ENCODE measurements around the gene VAV2.
"Not testable (repeated sequence)": the region's sequence is repeated elsewhere in the genome, so short reads cannot be mapped to it uniquely, and the experiment has no call there.

The VAV2 gene

DNA sequence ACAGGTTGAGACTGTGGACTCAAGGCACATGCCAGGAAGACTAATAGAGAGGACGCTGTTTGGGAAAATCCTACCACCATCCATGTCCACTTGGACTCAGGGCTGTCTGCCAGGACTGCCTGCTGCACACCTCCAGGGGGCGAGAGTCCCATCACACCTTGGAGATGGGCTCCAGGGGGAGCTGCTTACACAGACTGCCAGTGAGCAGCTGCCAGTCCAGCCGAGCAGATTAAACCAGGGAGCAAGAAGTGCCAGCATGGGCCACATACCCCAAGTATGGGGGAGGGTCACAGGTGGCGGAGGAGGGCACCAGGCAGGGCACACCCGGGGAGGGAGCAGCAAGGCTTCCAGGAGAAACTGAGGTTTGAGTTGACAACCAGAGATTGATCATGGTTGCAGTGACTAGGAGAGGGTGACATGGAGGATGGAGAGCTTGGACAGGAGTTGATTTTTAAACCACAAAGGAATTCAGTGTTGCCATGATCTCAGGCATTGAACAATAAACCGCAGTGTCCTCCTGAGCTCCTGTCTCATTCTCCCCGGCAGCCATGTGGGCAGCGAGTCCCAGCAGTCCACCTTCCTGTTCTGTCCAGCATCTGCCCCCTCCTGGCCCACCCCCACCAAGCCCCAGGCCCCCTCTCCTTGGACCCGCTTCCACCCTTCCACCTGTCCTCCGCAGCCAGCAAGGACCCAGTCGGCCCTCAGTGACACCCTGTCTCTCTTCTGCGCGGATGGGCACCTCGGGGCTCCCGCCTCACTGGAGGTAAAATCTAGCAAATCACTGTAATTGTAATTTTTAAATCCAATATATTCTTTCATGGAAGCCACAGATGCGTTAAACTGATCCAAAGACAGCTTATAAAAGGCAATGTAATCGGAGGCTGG lies 3.1 kb upstream of the VAV2 start:
- DNase-seq: peak in 3 of 4 experiments; percentile 15 to 39 (median 20)

DNA sequence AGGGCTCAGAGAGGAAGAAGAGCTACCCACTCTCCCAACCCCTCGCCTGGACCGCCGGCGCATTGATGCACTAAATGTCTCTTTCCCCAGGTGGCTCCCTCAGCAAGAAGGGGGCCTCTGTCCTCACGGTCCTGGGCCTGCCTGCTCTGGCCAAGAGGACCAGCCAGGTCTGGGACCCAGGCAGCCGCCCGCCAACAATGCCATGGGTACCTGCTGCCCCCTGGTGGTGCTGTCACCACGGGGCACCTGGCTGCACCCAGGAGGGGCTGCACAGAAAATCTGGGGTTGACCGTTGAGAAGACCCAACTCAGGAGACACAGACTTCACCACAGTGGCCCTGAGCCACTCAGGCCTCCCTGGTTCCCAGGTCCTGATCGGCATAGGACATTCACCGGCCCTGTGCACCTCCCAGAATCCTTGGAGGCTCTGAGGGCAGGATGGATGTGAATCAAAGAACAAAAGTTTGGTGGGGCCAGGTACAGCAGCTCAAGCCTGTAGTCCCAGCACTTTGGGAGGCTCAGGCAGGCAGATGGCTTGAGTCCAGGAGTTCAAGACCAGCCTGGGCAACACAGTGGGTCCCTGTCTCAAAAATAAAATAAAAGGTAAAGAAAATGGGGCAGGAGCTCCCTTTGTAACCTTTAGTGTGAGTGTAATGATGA lies 2.4 kb upstream of the VAV2 start:
- DNase-seq: peak; percentile 78 to 92 (median 87)

DNA sequence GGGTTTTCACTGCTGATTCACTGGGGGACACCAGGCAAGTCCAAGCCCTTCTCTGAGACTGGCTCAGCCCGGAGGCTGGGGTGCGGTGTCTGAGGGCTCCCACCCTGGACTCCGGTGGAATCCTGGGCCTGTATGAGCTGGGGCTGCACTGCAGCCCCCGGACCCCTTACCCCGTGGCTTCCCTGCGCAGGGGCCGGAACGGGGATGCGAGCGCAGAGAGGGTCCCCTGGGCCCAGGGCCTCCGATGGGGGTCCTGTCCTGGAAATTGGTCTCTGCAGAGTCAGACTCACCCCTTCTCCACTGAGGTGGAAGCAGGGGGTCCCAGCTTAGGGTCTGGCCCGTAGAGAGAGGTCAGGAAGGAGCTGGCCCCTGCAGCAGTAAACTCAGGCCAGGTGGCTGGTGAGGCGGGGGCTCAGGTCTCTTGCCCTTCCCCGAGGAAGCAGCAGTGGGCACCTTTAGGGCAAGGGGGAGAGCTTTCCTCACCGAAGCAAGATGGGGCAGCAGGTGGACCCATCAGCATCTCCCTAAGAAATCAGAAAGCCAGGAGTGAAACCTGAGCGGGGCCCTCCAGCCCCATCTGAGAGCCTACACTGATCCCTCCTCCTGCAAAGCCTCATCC lies 1.6 kb upstream of the VAV2 start:
- no peak for DNase-seq

- DNase-seq: peak; percentile 73 to 92 (median 84)
These were observed 883 bp upstream of the VAV2 start for GRCh38 chr9:133992780-133993634.

- DNase-seq: peak in 3 of 4 experiments; percentile 23 to 49 (median 41)
These were observed 756 bp downstream of the VAV2 start for GRCh38 chr9:133991214-133991921.

GRCh38 chr9:133990366-133991213 lies 1.5 kb downstream of the VAV2 start:
- peak in 1 of 4 experiments; percentile 13 for DNase-seq

DNA sequence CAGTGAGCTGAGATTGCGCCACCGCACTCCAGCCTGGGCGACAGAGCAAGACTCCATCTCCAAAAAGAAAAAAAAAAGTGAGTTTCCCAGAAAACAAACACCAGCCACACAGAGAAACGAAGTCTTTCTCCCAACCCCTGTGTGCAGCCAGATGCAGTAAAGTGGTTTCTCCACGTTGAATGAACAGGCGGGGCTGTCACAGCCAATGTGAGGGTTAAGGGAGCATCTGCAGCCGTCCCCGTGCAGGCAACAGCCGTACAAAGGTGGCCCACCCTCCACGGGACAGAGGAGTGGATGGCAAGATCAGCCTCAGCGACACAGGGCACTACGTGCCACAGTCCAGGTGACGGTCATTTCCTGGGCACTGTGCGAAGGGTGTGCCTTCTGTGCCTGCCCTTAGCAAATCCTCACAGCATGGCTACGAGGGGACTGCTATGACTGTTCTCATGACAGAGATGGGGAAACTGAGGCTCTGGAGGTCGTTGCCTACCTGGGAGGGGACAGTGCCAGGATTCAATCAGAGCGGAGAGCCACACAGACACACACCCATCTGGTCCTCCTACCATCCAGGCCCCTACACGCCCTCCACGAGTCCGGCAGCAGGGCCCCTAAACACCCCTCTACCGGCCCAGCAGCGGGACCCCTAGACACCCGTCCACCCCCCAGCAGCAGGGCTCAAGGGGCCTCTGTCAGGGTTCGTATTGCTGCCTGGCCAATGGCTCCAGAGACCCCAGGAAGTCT lies 2.3 kb downstream of the VAV2 start:
- DNase-seq: no peak

- DNase-seq: not testable (repeated sequence)
These were observed 3.4 kb downstream of the VAV2 start for GRCh38 chr9:133988771-133989170.

DNA sequence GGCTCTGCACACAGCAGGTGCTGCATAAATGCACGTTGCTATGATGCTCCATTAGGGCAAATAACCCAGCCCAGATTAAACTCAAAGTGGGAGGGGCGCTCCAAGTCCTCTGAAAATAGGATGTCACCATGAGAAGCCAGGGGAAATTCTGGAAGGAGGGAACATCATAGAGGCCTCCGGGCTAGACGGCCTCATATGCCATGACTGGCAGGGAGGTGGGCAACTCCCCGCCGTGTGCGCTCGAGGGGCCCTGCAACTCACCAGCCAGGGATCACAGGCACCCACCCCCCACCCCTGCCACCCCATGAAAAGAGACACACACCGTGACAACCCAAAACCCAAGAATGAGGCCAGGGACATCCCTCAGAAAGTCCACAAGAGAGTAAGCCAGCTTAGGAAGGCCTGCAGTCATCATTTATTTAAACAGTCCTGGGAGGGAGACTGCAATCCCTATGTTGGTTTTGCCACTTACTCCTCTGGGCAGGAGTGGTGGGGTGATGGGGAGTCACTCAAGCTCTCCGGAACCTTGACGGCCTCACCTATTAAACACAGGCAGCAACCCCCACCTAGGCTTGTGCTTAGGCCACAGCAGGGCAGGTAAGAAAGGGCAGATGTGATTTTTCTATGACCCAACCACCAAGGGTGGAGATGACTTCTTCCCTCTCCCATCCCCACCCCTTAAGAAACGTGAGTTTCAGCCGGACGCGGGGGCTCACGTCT lies 4.0 kb downstream of the VAV2 start:
- no peak for DNase-seq

GRCh38 chr9:133987446-133987788 lies 4.7 kb downstream of the VAV2 start:
- DNase-seq: no peak

- DNase-seq: no peak
These were observed 5.2 kb downstream of the VAV2 start for GRCh38 chr9:133986774-133987445.

DNA sequence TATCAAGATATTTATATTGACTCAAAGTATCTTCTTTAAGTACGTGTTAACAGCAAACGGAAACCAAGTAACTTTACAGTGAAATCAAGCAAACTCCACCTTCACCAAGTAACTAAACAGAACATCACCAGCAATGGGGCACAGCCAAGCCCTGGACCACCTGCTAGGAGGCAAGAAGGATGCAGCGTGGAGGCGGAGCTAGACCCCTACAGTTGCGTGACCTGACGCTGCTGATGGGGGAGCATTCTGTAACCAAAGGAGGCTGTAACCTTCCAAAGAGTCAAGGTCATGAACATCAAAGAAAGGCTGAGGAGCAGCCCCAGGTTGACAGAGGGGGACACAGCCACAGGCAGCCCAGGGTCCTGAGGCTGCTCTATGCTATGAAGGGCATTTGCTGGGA lies 6.1 kb downstream of the VAV2 start:
- no peak for DNase-seq

DNA sequence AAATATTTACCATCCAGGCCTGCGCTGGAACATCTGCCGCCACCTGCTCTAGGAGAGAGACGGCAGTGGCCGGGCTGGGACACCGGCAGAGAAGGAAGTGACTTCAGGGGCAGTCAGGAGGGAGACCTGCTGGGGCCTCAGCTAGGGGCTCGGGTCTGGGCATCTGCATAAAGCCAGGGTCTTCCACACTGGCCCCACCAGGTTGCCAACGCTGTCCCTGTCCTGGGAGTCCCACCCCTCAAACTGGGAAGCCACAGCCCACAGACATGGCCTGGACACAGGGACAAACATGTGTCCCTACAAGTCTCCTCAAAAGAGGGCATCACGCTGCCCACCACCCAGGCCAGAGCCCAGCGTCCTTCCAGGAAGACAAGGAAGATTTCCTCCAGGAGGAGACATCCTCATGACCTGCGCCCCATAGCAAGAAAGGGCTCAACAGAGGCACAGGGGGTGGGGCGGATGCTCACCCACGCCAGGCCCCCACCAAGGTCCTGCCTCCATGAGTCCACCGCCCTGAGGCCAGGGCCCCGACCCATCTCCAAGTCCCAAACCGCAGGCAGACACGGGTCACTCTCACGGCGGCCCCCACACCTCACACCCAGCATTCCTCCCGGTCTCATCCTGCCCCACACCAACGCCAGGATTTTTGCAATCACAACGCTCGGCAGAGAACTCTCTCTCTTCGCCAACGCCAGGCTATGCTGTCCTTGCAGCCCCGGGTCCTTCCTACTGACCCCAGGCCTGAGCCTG lies 9.0 kb downstream of the VAV2 start:
- DNase-seq: no peak

DNA sequence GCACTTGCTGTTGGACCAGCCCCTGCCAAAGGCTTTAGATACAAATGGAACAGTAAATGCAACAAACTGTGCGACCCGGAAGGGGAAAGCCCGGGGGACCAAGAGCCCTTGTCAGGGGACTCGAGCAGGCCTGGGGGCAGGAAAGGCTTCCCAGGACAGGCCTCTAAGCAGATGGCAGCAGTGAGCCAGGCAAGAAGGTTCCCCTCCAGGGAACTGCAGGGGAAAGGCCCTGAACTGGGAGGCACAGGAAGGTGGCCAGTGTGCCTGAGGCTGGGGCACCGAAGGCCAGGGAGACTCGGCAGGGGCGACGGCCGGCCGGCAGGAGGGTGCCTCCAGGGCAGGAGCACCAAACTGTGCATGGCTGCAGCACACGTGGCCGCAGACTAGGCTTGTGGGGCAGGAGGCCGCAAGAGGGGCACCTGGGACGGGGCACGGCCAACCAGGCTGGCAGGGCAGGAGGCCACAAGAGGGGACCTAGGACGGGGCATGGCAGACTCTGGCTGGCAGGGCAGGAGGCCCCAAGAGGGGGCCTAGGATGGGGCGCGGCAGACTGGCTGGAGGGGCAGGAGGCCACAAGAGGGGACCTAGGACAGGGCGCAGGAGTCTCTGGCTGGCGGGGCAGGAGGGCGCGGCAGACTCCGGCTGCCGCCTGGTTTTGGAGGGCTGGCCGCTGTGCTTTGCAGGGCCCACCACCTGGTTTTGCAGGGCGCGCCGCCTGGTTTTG lies 10.0 kb downstream of the VAV2 start:
- DNase-seq: no peak

DNA sequence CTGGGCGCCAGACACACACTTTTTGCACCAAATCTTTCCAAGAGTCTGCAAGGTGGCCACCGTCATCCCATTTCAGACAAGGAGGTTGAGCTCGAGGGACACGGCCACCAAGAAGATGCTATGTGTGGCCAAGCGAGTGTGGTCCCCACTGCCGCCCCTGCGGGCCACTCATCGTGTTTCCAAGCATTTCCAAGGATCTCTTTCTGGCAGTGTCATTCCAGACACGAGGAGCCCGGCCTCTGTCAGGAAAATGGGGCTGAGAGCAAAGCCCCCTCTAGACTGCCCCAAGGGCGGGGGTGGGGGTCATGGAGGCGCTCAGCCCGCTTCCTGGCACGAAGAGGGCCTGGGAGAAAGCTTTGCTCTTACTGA lies 10.6 kb downstream of the VAV2 start:
- no peak for DNase-seq

- DNase-seq: no peak
These were observed 11.1 kb downstream of the VAV2 start for GRCh38 chr9:133980864-133981588.

Data from suppressor macrophage (primary cell).